ENCODE measurements around the gene IVL.

IVL gene

GRCh38 chr1:152946651-152947256 lies 38.4 kb downstream of the IVL start, which contains the start of gene SPRR5:
SPRR5 (plus strand) TSS chr1:152947206; CDS start chr1:152948555, 1,349 bp downstream.
- DNase-seq (ENCODE audit: low read depth), result no peak

- DNase-seq (ENCODE audit: low read depth), result no peak
Observed at GRCh38 chr1:152951711-152952110, 43.4 kb downstream of the IVL start.

- DNase-seq (ENCODE audit: low read depth), result no peak
Observed at GRCh38 chr1:152953761-152954160, 45.4 kb downstream of the IVL start.

- peak; percentile 76 for DNase-seq (ENCODE audit: low read depth)
Observed at GRCh38 chr1:152954436-152954835, 46.1 kb downstream of the IVL start.

GRCh38 chr1:152957561-152957960 lies 49.2 kb downstream of the IVL start:
- no peak for DNase-seq (ENCODE audit: low read depth)

GRCh38 chr1:152959273-152959672 lies 50.9 kb downstream of the IVL start:
- DNase-seq (ENCODE audit: low read depth), result no peak

- DNase-seq (ENCODE audit: low read depth), result no peak
Observed at GRCh38 chr1:152959801-152960451, 51.6 kb downstream of the IVL start.

- no peak for DNase-seq (ENCODE audit: low read depth)
Observed at GRCh38 chr1:152960452-152961044, 52.2 kb downstream of the IVL start.
